Testis (tissue), 3 donors: ENCODE data around the gene HRH4. TPM values are rescaled to one million over a fixed set of nuclear protein-coding genes. Genes with fewer than 3 reads are reported as not detected.

Experiments used
- DNase-seq: peaks from one replicate; pipeline ENCODE4 v3.0.0-alpha.2; 2019
- H3K27ac ChIP-seq, 2 donors: fragments of 200-600 bp; sonication (generic); one replicate each; pipeline ENCODE4 v1.5.1; 2019
- H3K27me3 ChIP-seq: fragments of 200-600 bp; sonication (generic); one replicate; pipeline ENCODE4 v1.5.1; 2019
- H3K36me3 ChIP-seq: fragments of 200-600 bp; sonication (generic); one replicate; pipeline ENCODE4 v1.5.1; 2017; ENCODE audit warnings: low read depth; ENCODE audit errors: missing control alignments
- H3K4me1 ChIP-seq: fragments of 200-600 bp; sonication (generic); one replicate; pipeline ENCODE4 v1.5.1; 2019
- H3K4me3 ChIP-seq, 2 donors: fragments of 200-600 bp; sonication (generic); one replicate each; pipeline ENCODE4 v1.5.1; 2017 to 2019
- H3K9me3 ChIP-seq: fragments of 200-600 bp; sonication (generic); one replicate; pipeline ENCODE4 v1.5.1; 2017
- CTCF ChIP-seq, 3 experiments: fragments of 450-650 bp in 2 of 3; fragments of 200-600 bp in 1 of 3; sonication (generic) in 1 of 3; IDR thresholded peaks; one replicate each; pipeline ENCODE4 v1.5.1; 2016 to 2019; ENCODE audit warnings: antibody characterized with exemption in 3 of 3, mild to moderate bottlenecking in 2 of 3, moderate library complexity in 1 of 3
- POLR2A ChIP-seq: fragments of 450-650 bp; IDR thresholded peaks from one replicate; pipeline ENCODE4 v1.6.1; 2017; ENCODE audit warnings: antibody characterized with exemption, mild to moderate bottlenecking, moderate library complexity
- WGBS, 2 donors: methylation state at CpG; one replicate each; pipeline ENCODE4 v1.1.5; 2018; 5-methylcytosine and 5-hydroxymethylcytosine counted together
- intact Hi-C: fragments of 100-400 bp; cut with DNase I; formaldehyde crosslinking; loops from one replicate; pipeline ENCODE4 v1.15.1; 2023; ENCODE audit warnings: low total_unique reads
- polyA plus RNA-seq: library from polyadenylated mRNA; stranded (reverse); fragments of 350-450 nt; fragmentation: Illumina TruSeq; extraction: RNeasy Lipid Tissue Mini Kit (QIAGEN cat#74804); gene quantifications from one replicate; pipeline ENCODE4 v1.2.3, GENCODE V29; 2014; ENCODE audit warnings: low read depth, low replicate concordance; ENCODE audit not compliant: insufficient read depth
- total RNA-seq, 2 donors: library from RNA; depleted of rRNA; stranded (reverse); fragments of >200 nt; gene quantifications; one replicate each; pipeline ENCODE4 v1.2.3, GENCODE V29; 2016

HRH4 gene
- total and polyA plus RNA-seq, 3 donors from 2014 or later, result 0.37 to 0.42 (median 0.39) TPM

DNA sequence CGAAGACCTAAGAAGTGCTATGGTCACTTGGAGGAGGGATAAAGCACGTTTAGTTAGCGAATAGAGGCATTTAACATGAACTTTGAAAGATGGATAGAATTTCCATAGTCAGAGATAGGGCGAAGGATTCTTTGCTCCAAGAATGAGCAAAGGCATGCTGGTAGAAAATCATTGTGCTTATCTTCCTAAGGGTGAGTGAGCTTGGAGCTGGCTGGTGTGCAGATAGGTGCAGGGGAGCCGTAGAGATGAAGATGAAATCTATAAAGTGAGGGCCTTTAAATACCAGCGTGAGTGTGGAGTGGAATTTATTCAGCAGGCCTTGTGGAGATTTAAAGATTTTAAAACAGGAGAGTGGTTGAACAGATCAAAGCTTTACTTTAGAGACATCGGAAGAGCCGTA lies 1.6 kb downstream of the HRH4 start:
- Histone ChIP-seq H3K4me3 (no peak overlapping the region), H3K27me3 (no peaks in the 10 kb centered on the region), H3K27ac (no peak overlapping the region), H3K4me1 (no peaks in the 10 kb centered on the region), H3K9me3 (no peaks in the 10 kb centered on the region), H3K36me3 (no peaks in the 10 kb centered on the region)
- intact Hi-C loops, result no loop called here
- TF ChIP-seq CTCF (IDR thresholded peaks at IDR 0.05) (no peak), POLR2A (no peak)
- no peak for DNase-seq
- WGBS, 2 donors, result 87 to 94% methylated on average over 8 of the region's 8 CpGs

GRCh38 chr18:24462838-24463775 lies 2.7 kb downstream of the HRH4 start:
- no peaks in the 10 kb centered on the region for H3K36me3 ChIP-seq
- no peaks in the 10 kb centered on the region for H3K9me3 ChIP-seq
- H3K27ac ChIP-seq, result no peak overlapping the region
- H3K4me3 ChIP-seq, result no peak overlapping the region
- no peaks in the 10 kb centered on the region for H3K27me3 ChIP-seq
- 82 to 90% methylated on average over 5 of the region's 5 CpGs for WGBS, 2 donors
- TF ChIP-seq CTCF (IDR thresholded peaks at IDR 0.05), result no peak
- no peak for DNase-seq
- intact Hi-C loops, result no loop called here
- H3K4me1 ChIP-seq, result no peaks in the 10 kb centered on the region

DNA sequence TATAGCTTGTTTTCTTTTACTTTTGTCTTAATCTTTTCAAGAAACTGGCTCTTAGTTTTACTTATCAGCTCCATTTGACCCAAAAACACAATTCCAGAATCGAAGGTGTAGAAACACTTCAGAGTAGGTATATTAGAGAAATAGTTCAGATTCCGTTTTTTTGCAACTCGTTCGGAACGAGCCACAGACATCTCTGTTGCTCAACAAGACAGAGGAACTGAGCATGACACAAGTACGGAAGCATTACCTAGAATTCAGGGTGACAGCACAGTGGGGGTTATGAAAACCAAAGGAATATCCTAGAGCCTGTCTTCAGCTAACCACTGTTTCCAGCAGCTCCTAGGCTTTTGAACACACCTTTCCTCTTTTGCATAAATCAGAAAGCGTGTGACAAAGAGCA lies 5.0 kb downstream of the HRH4 start:
- Histone ChIP-seq H3K9me3 (no peaks in the 10 kb centered on the region), H3K36me3 (no peaks in the 10 kb centered on the region), H3K27me3 (no peaks in the 10 kb centered on the region), H3K27ac (no peak overlapping the region), H3K4me3 (no peak overlapping the region), H3K4me1 (no peaks in the 10 kb centered on the region)
- no peak for DNase-seq
- intact Hi-C loops, result no loop called here
- no peak for TF ChIP-seq POLR2A
- TF ChIP-seq CTCF (IDR thresholded peaks at IDR 0.05), result no peak
- WGBS, 2 donors, result 87 to 93% methylated on average over 7 of the region's 7 CpGs

GRCh38 chr18:24466771-24467170 lies 6.3 kb downstream of the HRH4 start:
- no peak overlapping the region for H3K4me3 ChIP-seq
- H3K4me1 ChIP-seq, result no peaks in the 10 kb centered on the region
- no peaks in the 10 kb centered on the region for H3K27me3 ChIP-seq
- H3K27ac ChIP-seq, result no peak overlapping the region
- intact Hi-C loops, result no loop called here
- no peaks in the 10 kb centered on the region for H3K9me3 ChIP-seq
- no peak for DNase-seq
- H3K36me3 ChIP-seq, result no peaks in the 10 kb centered on the region
- WGBS, 2 donors, result 88 to 91% methylated on average over 2 of the region's 2 CpGs
- no peak for TF ChIP-seq POLR2A
- no peak for TF ChIP-seq CTCF (IDR thresholded peaks at IDR 0.05)
